ENCODE data around the gene OCA2.

GRCh38 chr15:28026221-28026620 is 72.9 kb downstream of the OCA2 start:
- no peak for TF ChIP-seq POLR2A (IDR thresholded peaks at IDR 0.05)
- TF ChIP-seq CTCF (IDR thresholded peaks at IDR 0.05 in 8 of 11, conservative IDR thresholded peaks at IDR 0.05 in 3 of 11) = no peak
